GM18508 (cell line): ENCODE results near the gene NSD1.

Source experiments
- ATAC-seq: cut with Tn5 transposase; IDR thresholded peaks from one replicate; pipeline ENCODE4 v1.9.1; 2021; ENCODE audit warnings: moderate number of reproducible peaks; ENCODE audit not compliant: insufficient read depth, unreplicated experiment

NSD1 gene

GRCh38 chr5:177097016-177097985 lies 36.3 kb upstream of the NSD1 start:
- ATAC-seq, result no peak

GRCh38 chr5:177098120-177098469 lies 35.5 kb upstream of the NSD1 start:
- ATAC-seq, result no peak

- ATAC-seq, result no peak
These were observed 35.0 kb upstream of the NSD1 start for GRCh38 chr5:177098470-177099141.

GRCh38 chr5:177099422-177100093 lies 34.0 kb upstream of the NSD1 start:
- no peak for ATAC-seq

- no peak for ATAC-seq
These were observed 32.9 kb upstream of the NSD1 start for GRCh38 chr5:177100714-177101121.

GRCh38 chr5:177103523-177104253 lies 29.9 kb upstream of the NSD1 start:
- ATAC-seq, result no peak

- no peak for ATAC-seq
These were observed 27.7 kb upstream of the NSD1 start for GRCh38 chr5:177105691-177106476.

- ATAC-seq, result no peak
These were observed 26.4 kb upstream of the NSD1 start for GRCh38 chr5:177107159-177107558.

- ATAC-seq, result no peak
These were observed 23.8 kb upstream of the NSD1 start for GRCh38 chr5:177109810-177110209.

GRCh38 chr5:177111720-177112394 lies 21.7 kb upstream of the NSD1 start:
- ATAC-seq, result no peak

- ATAC-seq, result no peak
These were observed 20.9 kb upstream of the NSD1 start for GRCh38 chr5:177112589-177113220.

- ATAC-seq, result no peak
These were observed 19.8 kb upstream of the NSD1 start for GRCh38 chr5:177113566-177114424.

- no peak for ATAC-seq
These were observed 16.8 kb upstream of the NSD1 start for GRCh38 chr5:177116631-177117373.

GRCh38 chr5:177117441-177118045 lies 16.0 kb upstream of the NSD1 start:
- no peak for ATAC-seq

GRCh38 chr5:177122566-177122965 lies 11.0 kb upstream of the NSD1 start:
- no peak for ATAC-seq

- no peak for ATAC-seq
These were observed 9.6 kb upstream of the NSD1 start for GRCh38 chr5:177123789-177124485.
